HPDE6-E6E7 (cell line): Measurements from ENCODE around the gene ANKRD55.

Source experiments
- DNase-seq: peaks from one replicate; pipeline ENCODE4 v3.0.0; 2011; ENCODE audit warnings: missing footprints; ENCODE audit errors: extremely low spot score

Gene ANKRD55

DNA sequence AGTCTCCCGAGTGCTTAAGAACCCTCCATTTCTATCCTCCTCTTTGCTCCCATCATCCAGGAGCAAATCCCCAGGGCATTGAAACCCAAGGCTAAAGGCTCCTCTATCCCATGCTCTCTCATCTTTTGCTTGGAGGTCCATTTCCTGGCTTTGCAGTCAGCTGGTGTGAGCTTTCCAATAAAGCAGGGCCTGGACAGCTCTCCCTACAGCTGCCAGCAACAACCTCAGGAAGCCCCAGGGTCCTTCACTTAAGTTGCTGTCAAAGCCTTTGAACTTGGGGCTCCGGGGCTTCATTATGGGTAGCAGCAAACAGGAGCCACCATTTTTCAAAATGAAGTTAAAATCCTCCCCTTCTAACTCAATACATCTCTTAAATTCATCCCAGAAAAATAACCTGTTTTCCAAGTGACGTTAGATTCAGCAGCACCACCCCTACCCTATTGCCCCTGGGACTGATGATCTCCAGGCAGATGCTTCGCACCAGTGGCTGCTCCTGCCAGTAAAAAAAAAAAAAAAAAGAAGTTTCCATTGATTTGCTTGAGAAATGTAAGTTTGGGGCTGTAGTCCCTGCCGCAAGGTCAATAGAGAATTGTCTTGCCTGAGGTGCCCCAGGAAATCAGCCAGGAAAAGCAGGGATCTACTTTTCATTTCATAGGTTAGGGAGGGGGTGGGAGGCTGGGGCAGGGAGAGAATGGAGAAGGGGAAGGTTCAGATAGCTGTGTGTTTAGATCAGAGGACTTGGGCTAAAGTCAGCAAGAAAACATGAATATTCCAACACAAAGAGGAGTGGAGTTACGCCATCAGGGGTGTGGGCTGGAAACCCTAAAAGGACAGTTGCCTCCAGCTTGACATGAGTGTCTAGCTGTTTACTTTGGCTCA is 154.6 kb downstream of the ANKRD55 start:
- DNase-seq: no peak

- no peak for DNase-seq
These were observed 155.3 kb downstream of the ANKRD55 start for GRCh38 chr5:56077796-56078233.

DNA sequence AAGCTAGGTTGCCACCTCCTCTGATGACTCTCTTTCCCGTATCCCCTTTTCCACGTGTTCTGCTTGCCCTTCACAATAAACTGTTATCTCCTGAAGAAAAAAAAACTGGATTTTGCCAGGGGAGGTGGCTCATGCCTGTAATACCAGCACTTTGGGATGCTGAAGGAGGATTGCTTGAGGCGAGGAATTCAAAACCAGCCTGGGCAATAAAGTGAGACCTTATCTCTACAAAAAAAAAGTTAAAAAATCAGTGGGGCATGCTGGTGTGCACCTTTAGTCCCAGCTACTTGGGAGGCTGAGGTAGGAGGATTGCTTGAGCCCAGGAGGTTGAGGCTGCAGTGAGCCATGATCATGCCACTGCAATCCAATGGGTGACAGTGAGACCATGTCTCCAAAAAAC is 156.6 kb downstream of the ANKRD55 start:
- DNase-seq: no peak

GRCh38 chr5:56075361-56075760 is 157.8 kb downstream of the ANKRD55 start:
- DNase-seq: no peak

DNA sequence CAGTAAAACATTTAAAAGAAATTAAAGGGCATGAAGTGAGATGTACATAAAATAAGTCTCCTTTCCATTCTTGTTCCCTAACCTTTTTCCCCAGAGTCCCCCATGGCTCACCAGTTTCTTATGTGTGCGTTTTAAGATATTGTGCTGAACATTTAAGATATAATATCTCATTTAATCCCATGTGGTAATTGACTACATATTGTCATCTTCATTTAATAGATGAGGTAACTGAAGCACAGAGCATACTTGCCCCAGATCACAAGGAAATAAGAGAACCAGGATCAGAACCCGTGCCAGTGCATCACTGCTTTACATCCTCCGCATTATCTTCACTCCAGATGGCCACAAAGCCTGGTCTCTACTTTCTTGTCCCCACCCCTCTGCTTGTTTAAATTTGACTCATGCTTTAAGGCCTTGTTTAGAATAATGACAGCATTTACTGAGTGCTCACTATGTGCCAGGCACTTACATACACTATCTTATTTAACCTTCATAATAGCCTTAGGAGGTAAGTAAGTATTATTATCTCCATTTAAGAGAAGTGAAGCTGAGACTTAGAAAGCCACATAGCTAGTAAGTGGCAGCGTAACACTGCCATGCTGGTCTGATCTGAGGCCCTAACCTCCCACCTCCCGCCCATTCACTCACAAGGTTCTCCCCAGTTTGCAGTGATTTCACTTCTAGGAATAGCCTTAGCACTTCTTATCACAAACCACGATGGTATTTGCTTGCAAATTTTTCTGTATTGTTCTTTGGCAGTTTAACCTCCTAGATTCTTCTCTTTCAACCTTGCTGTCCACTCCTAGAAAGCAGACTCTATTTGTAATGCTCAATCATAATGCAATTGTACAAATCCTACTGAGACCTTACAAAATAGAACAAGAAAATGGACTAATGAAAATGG is 160.0 kb downstream of the ANKRD55 start:
- DNase-seq: no peak

GRCh38 chr5:56071470-56071869 is 161.7 kb downstream of the ANKRD55 start:
- no peak for DNase-seq

- DNase-seq: no peak
These were observed 162.2 kb downstream of the ANKRD55 start for GRCh38 chr5:56070851-56071465.

GRCh38 chr5:56069652-56070226 is 163.4 kb downstream of the ANKRD55 start:
- no peak for DNase-seq

GRCh38 chr5:56066931-56067450 is 166.1 kb downstream of the ANKRD55 start:
- no peak for DNase-seq

- no peak for DNase-seq
These were observed 168.1 kb downstream of the ANKRD55 start for GRCh38 chr5:56064984-56065383.

DNA sequence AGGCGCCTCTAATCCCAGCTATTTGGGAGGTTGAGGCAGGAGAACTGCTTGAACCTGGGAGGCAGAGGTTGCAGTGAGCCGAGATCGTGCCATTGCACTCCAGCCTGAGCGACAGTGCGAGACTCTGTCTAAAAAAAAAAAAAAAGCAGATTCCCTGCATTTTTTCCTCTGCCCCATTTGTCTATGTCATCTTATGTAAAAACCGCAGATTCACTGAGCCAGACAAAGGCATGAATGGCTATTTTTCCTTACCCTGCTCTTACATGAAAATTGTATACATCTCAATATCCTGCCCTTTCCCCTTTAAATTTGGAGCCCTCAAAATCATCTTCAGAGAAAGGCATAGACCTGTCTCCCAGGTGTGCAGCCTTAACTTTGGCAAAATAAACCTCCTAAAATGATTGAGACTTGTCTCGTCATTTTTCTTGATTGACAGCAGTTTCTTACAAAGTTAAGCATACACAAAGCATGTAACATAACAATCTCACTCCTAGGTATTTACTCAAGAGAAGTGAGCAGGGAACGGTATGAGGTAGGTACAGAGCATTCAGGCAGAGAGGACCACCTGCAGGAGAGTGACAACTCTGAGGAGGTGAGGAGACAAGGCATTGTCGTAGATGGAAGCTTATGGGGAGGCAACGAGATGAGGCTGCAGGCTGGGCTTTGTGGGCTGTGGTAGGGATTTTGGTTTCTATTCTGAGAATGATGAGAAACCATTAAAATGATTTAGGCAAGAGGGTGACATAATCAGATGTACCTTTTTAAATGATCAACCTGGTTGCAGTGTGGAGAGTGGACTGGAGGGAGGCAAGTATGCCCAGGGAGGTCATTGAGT is 172.6 kb downstream of the ANKRD55 start:
- DNase-seq: no peak

DNA sequence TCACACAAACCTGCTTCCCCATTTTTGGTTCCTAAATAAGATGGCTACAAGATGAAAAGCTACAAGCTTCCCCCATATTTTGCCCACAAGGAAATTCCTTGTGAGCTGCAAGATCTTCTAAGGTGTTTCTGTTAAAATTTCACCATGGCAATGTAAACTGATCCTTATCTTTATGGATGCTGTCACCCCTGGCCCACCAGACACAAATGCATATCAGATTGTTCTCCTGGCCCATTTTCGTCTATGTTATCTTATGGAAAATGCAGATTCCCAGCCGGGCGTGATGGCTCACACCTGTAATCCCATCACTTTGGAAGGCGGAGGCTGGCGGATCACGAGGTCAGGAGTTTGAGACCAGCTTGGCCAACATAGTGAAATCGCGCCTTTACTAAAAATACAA is 173.3 kb downstream of the ANKRD55 start:
- DNase-seq: no peak

GRCh38 chr5:56056875-56057274 is 176.3 kb downstream of the ANKRD55 start:
- no peak for DNase-seq

DNA sequence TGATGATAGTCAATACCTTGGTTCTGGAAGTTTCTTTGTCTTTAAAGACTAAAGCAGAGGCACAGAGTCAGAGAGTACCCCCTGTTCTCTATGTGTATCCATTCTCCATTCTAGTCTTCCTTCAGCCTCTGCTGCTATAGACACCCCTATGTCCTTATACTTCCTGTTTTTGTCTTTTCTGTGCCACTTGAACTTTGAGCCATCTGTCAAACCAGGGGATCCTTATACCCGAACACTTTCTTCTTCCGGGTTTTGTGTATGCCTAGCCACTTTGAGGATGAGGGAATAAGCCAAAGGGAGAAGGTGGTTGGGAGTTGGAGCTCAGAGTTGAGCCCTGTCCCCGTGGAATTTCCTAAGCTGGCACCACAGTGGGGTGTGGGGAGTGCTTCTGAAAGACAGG is 177.3 kb downstream of the ANKRD55 start:
- DNase-seq: no peak

DNA sequence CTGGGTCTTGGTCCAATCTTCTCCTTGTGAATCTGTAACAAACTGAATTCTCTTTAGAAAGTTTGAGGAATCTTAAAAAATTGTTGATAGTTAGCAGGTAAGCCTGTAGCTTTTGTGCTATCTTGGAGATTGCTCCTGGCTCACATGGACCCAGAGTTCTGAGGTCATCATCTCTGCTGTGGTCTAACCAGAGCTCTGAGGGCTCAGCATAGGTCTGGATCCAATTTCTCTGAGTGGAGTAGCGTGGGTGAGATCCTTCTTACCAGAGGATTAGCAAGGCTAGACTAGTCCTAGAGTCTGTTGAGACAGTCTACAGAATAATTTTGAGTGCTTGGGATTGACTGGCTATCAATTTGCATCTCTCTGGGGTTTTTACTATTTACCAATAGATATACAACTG is 177.8 kb downstream of the ANKRD55 start:
- DNase-seq: no peak

- no peak for DNase-seq
These were observed 178.5 kb downstream of the ANKRD55 start for GRCh38 chr5:56054666-56055065.

- no peak for DNase-seq
These were observed 179.8 kb downstream of the ANKRD55 start for GRCh38 chr5:56053363-56053762.

DNA sequence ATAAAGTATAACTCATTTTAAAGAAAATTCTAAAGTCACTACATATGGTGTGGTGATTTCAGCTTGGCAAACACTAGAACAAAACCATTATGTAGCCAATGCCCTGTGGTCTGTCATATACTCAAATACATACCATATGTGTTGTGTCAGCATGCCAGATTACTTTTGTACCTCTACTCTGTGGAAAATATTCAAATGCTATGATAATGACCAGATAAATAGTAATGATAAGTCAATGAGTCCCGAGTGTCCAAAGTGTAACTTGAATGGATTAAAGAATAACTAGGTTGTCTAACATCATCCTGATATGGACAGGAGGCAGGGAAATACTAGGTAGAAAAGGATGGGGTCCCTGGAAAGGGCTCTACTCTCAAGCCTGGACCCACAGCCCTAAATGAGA is 180.4 kb downstream of the ANKRD55 start:
- no peak for DNase-seq

GRCh38 chr5:56050551-56051255 is 182.4 kb downstream of the ANKRD55 start:
- no peak for DNase-seq
